Endometrial microvascular endothelial cells (primary cell): ENCODE results near the gene SPEM3. TPM values are rescaled to one million over a fixed set of nuclear protein-coding genes. Genes with fewer than 3 reads are reported as not detected.

Experiments
- in situ Hi-C: cut with HindIII; loops from 2 replicates; pipeline ENCODE4 v1.10.0; 2017; ENCODE audit warnings: low sequenced_read_pairs, low pct_unique_long_range_greater_than_20kb; ENCODE audit errors: inconsistent ontology term
- total RNA-seq: library from RNA; depleted of rRNA; stranded (reverse); fragments of >200 nt; gene quantifications from one replicate; pipeline ENCODE4 v1.2.3, GENCODE V29; 2015; ENCODE audit errors: inconsistent ontology term

The SPEM3 gene
- total RNA-seq, 1 donor from 2014 or later = not detected

DNA sequence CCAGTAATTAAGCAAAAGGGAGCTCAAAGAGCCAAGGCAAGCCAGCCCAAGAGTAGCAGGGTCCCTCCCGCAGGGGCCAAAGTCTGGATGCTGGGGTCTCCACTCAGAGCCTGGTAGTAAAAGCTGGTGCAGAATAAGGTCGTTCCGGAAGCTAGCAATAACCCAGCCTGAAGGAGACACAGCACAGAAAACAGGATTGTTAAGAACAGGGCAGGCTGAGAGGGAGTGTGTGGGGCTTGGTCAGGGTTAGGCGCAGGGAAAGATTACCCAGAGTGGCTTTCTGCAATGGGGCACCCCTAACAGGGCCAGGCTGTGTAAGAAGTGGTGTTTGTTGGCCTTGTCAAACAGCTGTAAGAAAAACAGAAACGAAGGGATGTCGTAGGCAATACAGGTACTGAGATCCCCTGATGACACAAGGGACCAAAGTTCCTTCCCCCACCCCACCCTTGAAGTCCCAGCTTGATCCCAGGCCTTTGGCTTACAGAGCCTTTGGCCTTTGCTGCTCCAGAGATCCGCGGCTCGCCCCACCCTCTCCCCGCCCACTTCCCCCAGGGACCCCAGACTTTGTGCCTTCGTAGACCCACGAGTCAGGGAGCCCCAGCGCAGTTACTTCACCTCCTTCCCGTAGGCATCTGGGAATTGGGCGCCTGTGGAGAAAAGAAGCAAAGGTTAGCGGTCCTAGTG is 25.5 kb upstream of the SPEM3 start:
- in situ Hi-C loops = no loop called here

DNA sequence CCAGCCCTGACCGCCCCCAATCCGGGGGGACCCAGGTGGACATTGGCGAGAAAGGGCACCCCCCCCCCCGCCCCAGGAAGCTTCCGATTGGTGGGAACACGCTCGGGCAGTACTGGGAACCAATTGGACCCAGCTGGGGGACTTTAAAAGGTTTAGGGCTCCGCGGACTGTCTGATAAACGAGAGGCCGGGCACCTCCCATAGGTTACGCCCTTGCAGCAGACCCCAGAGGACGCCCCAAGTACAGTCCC is 25.0 kb upstream of the SPEM3 start:
- in situ Hi-C loops = no loop called here

DNA sequence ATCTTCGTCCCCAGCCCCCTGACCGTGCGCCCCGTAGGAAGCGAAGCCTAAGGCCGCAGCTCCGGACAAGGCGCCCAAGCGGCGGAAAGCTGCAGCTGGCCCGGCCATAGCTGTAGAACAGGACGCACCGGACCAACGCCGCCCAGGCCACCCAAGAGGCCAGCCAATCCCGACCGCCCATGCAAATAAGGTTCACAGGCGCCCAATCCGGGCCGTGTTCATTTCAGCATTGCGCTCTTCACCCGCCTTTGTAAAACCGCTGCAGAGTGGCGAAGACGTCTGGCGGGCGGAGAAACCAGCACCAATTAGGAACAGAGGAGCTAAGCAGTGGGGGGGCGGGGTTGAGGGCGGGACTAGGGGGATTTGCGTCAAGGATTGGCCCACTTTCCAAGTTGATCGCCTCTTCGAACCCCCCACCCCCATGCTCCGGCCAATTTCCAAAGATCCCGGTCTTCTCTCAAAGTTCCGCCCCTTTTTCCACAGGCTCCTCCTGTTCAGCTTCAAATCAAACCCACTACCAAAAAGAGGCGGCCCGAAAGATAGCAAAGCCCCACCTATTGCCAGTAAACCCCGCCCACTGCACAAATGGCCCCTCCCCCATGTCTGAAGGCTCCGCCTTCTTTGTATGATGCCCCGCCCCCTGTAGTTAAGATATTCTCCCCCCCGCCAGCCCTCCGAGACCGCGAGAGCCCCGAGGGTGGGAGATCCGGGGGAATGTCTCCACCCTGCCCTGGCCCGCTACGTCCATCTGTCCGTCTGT is 24.5 kb upstream of the SPEM3 start, which contains the start of gene TMEM256:
TSS of gene TMEM256 (minus strand) at position 121 of the 760 bp plus-strand sequence. CDS start at position 108, 13 bp downstream.
- in situ Hi-C loops = no loop called here

DNA sequence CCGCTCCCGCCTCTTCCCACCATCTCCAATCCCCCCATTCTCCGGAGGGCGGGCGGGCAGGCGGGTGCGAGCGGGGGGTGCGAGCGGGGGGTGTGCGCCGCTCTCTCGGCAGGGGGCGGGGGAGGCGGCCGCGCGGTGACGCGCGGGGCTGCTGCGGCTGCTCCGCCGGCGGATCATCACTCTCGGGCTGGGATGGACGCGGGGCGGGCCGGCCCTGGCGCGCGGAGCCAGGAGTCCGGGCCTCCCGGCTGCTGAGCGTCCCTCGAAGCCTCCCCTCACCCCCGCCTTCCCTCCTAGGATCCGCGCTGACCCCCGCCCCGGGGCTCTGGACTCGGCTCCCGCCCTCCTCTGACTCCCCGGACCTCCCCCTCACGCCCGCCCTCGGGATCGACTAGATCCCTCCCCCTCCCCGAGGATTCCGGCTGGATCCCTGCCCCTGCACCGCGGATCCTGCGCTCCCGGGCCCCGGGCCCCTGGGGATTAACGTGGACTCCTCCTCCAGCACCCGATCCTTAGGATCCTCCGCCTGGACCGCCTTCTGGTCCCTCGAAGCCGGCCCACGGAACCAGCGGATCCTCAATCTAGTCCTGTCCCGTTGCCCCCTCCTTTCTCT is 23.8 kb upstream of the SPEM3 start:
- in situ Hi-C loops = no loop called here

DNA sequence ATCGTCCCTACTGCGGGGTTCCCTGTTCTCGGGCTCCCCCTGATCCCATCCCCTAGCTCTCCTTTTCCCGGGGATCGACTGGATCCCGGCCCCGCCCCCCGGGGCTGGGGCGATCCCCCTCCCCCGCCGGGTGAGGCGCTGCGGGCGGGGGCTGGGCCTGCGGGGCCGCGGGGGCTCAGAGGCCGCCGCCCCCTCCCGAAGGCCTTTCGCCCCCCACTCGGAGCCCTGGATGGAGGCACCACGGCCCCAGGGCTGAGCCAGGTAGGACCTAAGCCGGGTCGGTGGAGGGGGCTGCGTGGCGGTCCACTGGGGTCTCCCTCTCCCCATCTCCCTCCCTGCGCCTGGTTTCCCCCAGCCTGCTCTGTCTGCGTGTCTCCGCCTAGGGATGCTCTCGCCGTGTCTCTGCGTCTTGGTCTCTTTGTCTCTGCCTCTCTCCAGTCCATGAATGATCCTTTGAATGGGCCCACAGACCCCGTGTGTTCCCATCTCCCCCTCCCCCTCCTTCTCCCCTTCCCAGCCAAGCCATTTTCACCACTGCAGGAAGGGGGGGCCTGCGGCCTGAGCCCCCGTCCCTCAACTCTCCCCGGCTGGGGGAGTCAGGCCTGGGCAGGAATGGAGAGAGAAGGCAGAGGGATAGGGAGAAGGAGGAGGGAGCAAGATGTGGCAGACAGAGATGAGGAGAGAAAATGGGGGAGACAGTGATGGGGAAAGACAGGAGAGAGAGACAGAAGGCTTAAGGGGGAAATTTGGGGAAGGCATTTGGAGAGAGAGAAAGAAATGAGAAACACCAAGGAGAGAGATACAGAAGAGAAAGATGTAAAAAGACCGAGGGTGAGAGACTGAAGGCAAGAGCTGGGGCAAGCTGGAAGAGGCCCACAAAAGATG is 23.1 kb upstream of the SPEM3 start:
- in situ Hi-C loops = no loop called here

DNA sequence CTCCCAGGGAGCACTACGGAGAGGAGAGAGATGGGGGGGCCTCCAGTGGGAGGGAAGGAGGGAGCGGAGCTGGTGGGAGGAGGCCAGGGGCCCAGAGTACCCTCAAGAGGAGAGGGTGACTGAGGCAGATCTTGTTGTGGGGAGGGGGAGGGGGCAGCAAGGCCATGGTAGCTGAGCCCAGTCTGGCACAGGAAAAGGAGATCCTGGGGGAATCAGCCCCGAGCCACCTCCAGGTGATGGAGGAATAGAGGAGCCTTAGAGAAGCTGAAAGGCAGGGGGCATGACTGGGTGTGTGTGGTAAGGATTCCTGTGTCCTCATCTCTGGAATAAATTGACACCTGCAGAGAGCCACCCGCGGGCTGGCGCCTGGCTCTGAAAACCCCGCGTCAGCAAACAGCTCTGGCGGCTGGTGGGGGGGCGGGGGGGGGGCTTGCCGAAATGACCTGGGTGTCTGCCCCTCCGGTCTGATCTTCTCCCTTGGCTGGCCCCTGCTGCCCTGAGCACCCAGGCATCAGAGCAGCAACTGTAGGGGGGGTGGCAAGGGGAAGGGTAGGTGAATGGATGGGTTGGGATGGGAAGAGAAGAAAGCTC is 22.3 kb upstream of the SPEM3 start:
- in situ Hi-C loops = no loop called here

DNA sequence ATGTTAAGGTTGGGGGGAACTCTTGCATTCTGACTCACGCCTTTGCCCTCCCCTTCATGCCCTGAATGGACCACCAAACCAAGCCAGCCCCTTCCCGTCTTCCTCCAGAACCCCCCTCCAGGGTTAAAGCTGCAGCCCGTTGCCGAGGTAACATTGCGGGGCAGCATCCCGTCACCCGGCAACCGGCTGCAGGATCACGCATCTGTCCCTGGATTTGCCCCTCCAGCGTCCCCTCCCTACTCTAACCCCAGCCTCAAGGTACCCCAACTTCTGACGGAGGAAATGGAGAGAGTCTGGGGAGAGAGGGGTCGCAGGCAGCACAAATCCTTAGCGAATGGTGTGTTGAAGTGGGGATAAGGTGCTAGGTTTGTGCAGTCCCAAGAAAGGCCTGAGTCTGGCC is 21.6 kb upstream of the SPEM3 start:
- in situ Hi-C loops = no loop called here

DNA sequence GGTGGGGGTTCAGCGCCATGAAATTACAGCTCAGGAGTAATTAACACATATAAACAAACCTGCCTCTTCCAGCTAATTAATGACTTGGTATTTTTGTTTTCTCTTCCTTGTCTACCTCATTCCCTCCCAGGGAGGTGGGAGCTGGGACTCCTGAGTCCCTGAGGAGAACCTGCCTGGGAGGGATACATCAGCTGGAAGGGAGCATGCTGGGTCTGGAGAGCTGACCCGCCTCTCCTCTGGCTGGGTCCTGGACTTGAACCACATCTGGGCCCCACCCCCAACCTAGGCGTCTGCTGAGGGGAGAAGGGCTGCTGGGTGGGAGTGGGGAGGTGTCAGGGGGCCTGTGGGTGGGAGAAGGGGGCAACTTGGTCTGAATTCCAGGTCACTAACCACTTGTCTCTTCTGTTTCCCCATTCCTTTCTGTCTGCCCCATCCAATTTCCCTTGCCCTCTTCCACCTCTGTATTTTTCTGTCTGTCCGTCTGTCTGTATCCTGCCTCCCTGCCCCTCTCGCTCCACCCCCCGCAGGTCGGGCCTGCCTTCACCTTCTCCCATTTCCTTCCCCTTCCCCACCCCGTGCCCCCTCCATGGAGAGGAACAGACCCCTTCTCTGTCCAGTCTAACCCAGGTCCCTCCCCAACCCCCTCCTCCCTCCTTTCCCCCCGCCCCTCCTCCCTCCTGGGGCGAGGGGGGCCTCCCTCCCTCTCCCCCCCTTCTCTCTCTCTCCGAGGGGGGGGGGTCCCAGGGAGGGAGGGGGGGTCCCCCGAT is 21.0 kb upstream of the SPEM3 start, which contains the start of gene NLGN2:
TSS of gene NLGN2 (plus strand) at position 361 of the 767 bp plus-strand sequence. CDS start 411 bp downstream, outside the sequence.
- in situ Hi-C loops = no loop called here

DNA sequence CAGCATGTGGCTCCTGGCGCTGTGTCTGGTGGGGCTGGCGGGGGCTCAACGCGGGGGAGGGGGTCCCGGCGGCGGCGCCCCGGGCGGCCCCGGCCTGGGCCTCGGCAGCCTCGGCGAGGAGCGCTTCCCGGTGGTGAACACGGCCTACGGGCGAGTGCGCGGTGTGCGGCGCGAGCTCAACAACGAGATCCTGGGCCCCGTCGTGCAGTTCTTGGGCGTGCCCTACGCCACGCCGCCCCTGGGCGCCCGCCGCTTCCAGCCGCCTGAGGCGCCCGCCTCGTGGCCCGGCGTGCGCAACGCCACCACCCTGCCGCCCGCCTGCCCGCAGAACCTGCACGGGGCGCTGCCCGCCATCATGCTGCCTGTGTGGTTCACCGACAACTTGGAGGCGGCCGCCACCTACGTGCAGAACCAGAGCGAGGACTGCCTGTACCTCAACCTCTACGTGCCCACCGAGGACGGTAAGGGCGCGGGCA is 20.4 kb upstream of the SPEM3 start:
- in situ Hi-C loops = no loop called here

DNA sequence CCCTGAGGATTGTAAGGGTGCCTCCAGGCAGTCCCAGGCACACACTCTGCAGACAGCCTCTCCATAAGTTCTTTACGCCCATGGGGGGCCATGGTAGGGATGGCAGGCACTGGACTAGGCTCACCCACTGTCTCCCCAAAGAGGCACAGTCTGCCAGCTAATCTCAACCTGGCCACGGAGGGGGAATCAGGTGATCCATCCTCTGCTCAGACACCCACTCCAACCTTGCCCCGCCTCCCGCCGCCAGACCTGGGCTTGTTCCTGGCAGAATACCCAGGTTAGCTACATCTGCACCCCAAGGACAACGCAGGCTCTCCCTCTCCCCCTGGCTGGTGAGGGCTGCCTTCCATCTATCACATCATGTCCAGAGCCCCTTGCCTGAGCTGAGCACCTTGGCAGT is 19.8 kb upstream of the SPEM3 start:
- in situ Hi-C loops = no loop called here

DNA sequence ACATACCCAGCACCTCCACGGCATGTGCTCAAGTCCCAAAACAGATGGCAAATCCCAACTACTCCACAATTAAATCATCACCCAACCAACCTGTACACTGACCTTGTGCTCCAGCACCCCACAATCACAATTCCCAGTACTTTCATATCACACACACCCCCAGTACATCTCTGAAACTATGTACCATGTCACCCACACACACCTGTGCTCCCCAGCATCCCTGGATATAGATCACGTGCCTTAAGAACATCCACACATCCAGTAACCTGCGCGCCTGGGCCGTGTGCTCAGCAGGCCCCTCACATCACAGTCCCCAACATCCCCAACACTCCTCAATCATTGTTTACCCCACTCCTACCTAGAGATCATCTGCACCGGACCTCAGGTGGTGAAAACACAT is 18.9 kb upstream of the SPEM3 start:
- in situ Hi-C loops = no loop called here

DNA sequence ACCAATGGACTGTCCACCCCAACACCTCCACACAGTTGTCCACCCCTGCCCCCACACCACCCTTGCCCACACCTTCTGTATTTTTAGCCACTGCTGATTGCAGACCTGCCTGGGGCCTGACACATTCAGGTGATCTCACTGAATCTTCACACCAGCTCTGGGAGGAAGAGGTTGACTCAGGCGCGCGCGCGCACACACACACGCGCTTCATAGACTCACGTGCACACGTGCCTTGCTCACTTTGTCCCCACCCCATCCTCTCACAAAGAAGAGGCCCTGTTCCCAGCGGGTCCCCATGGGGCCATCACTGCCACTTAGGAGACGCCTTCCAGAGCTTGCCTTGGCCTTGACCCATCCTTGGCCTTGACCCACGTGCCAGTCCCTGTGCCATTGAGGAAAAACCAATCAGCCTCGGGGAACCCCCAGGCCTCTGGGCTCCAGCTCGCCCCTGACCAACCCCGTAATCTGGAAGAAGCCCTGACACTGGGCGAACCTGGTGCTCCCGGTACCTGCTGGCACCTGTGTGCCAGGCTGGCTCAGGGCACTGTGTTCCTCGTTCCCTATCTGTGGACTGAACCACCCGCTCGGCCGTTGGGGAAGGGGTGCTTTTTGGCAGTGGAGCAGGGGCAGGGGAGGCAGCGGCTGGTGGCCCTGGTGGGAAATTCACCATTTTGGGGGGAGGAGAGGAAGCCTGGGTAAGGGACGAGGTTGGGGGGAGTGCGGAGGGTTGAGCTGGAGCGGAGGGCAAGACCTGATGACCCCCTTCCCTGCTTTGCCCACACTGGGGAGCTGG is 17.8 kb upstream of the SPEM3 start:
- in situ Hi-C loops = no loop called here

DNA sequence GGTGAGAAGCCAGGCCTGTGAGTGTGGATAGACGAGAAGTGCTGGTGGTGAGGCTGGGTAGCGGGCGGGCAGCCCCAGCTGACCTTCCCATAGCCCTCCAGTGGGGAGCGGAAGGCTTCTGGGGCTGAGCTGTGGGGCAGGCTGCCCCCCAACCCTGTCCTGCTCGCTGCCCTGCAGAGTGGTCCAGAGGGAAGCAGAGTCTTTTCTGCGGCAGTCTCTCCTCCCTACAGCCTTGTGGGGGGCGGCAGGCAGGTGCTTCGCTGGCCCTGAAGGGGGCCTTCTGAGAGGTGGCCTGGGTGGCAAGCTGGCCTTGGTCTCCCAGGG is 17.3 kb upstream of the SPEM3 start:
- in situ Hi-C loops = no loop called here

DNA sequence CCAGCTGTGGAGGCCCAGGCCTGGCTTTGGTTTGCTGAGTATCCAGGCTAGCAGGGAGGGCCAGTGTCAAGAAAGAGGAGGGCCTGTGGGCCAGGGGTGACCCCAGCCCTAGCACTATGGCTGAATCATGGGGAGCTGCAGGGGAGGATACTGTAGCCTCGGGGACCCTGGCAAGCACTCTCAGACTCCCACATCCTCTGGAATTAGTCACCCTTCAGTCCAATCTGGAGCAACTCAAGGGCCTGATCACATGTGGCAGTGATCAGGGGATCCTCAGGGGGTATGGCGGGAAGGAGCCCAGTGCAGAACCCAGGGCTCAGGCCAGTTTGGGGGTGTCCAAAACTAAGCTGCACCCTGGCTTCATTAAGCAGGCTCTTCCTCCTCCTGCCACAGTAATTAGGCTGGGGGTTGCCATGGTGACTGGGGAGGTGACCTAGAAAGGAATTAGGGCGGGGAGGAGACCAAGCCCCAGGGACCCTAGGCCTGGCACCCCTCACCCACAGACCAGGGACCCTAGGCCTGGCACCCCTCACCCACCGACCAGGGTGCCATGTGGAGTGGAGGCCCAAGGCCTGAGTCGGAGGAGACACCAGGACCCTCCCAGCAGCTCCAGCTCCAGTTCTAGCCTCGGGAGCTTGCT is 15.2 kb upstream of the SPEM3 start:
- in situ Hi-C loops = no loop called here

DNA sequence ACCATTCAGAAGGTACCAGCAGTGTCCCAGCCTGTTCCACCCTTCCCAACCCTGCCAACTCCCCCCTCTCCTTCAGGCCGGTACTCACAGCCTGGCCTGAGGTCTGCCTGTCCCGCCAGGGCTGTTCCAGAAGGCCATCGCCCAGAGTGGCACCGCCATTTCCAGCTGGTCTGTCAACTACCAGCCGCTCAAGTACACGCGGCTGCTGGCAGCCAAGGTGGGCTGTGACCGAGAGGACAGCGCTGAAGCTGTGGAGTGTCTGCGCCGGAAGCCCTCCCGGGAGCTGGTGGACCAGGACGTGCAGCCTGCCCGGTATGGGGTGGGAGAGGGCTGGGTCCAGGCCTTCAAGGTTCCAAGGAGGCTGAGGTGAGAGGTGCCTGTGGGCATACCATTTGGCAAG is 13.8 kb upstream of the SPEM3 start:
- in situ Hi-C loops = no loop called here

DNA sequence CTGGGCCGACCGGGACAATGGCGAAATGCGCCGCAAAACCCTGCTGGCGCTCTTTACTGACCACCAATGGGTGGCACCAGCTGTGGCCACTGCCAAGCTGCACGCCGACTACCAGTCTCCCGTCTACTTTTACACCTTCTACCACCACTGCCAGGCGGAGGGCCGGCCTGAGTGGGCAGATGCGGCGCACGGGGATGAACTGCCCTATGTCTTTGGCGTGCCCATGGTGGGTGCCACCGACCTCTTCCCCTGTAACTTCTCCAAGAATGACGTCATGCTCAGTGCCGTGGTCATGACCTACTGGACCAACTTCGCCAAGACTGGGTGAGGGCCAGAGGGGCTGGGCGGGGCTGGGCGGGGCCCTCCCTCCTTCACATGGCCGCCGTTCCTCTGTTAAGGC is 12.9 kb upstream of the SPEM3 start:
- in situ Hi-C loops = no loop called here

DNA sequence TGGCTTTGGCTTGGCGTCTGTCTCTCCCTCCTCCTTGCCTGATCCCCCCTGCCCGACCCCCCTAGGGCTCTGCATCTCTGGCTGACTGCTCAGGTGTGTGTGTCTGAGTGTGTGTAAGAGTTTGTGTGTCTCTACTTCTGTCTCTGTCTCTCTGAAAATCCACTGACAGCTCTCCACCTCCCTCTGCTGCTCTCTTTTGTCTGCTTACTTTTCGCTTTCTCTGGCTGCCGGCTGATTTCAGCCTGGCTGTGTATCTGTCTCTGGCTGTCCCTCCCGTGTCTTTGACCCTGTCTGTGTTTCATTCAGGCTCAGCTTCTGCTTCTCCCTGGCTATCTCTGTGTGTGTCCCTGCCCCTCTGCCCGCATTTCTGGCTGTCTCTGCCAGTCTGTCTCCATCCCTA is 12.3 kb upstream of the SPEM3 start:
- in situ Hi-C loops = no loop called here
